HT-29 (cell line): ENCODE measurements around the gene SASH3. TPM values are rescaled to one million over a fixed set of nuclear protein-coding genes. Genes with fewer than 3 reads are reported as not detected.
"Not testable (repeated sequence)": the region's sequence is repeated elsewhere in the genome, so short reads cannot be mapped to it uniquely, and the experiment has no call there.

Experiments
- DNase-seq: peaks from one replicate; pipeline ENCODE4 v3.0.0-alpha.2; 2015; ENCODE audit warnings: low spot score
- total RNA-seq: library from RNA; depleted of rRNA; stranded (reverse); fragments of >200 nt; shearing (Covaris generic); gene quantifications from 2 replicates; pipeline ENCODE4 v1.2.3, GENCODE V29; 2014; rRNA removed

SASH3 gene
- not detected in 2 replicates for total RNA-seq

GRCh38 chrX:129779747-129780146, at the start of gene SASH3:
TSS of gene SASH3 (plus strand) at chrX:129779949. CDS start at chrX:129780098, 149 bp downstream.
- DNase-seq: no peak

- DNase-seq: no peak
Measured at GRCh38 chrX:129731228-129731627, 48.5 kb upstream of the SASH3 start.

- DNase-seq: no peak
Measured at GRCh38 chrX:129732857-129733256, 46.9 kb upstream of the SASH3 start.

- no peak for DNase-seq
Measured at GRCh38 chrX:129733335-129733734, 46.4 kb upstream of the SASH3 start.

- DNase-seq: no peak
Measured at GRCh38 chrX:129736491-129736890, 43.3 kb upstream of the SASH3 start.

- DNase-seq: no peak
Measured at GRCh38 chrX:129737916-129738315, 41.8 kb upstream of the SASH3 start.

- no peak for DNase-seq
Measured at GRCh38 chrX:129738466-129739308, 41.1 kb upstream of the SASH3 start, which contains the start of gene XPNPEP2. TSS of gene XPNPEP2 (plus strand) at chrX:129738979. CDS start at chrX:129739214, 235 bp downstream.

- DNase-seq: no peak
Measured at GRCh38 chrX:129739578-129739977, 40.2 kb upstream of the SASH3 start.

- DNase-seq: no peak
Measured at GRCh38 chrX:129741880-129742758, 37.6 kb upstream of the SASH3 start.

- not testable (repeated sequence) for DNase-seq
Measured at GRCh38 chrX:129742759-129743152, 37.0 kb upstream of the SASH3 start.

- no peak for DNase-seq
Measured at GRCh38 chrX:129743821-129744220, 35.9 kb upstream of the SASH3 start.

GRCh38 chrX:129744861-129745321, 34.9 kb upstream of the SASH3 start:
- DNase-seq: no peak

GRCh38 chrX:129746557-129747470, 32.9 kb upstream of the SASH3 start:
- no peak for DNase-seq

- no peak for DNase-seq
Measured at GRCh38 chrX:129747533-129747932, 32.2 kb upstream of the SASH3 start.

- no peak for DNase-seq
Measured at GRCh38 chrX:129748305-129748704, 31.4 kb upstream of the SASH3 start.

- DNase-seq: no peak
Measured at GRCh38 chrX:129749069-129749468, 30.7 kb upstream of the SASH3 start.

GRCh38 chrX:129750971-129751370, 28.8 kb upstream of the SASH3 start:
- no peak for DNase-seq

- no peak for DNase-seq
Measured at GRCh38 chrX:129754056-129755024, 25.4 kb upstream of the SASH3 start.

GRCh38 chrX:129755779-129756650, 23.7 kb upstream of the SASH3 start:
- DNase-seq: no peak
